GM23338 (cell line): ENCODE data around the gene LPP. TPM values are rescaled to one million over a fixed set of nuclear protein-coding genes. Genes with fewer than 3 reads are reported as not detected.

Experiments used
- ATAC-seq: fragments of 200-7000 bp; cut with Tn5 transposase; 3 replicates; pipeline ENCODE4 v1.9.1; 2020
- DNase-seq: peaks from one replicate; pipeline ENCODE4 v3.0.0-alpha.2; 2015; ENCODE audit warnings: low spot score
- H2AFZ ChIP-seq: fragments of 200-600 bp; sonication (generic); 2 replicates; pipeline ENCODE4 v1.8.0; 2016; ENCODE audit warnings: antibody characterized with exemption, mild to moderate bottlenecking, moderate library complexity
- H3F3A ChIP-seq: fragments of 200-600 bp; sonication (generic); replicated peaks from 2 replicates; pipeline ENCODE4 v1.8.0; 2017; ENCODE audit warnings: antibody characterized with exemption, mixed run types, low read depth
- H3K27ac ChIP-seq: fragments of 200-600 bp; sonication (generic); 2 replicates; pipeline ENCODE4 v1.6.1; 2016; ENCODE audit warnings: low read depth
- H3K27me3 ChIP-seq: fragments of 200-600 bp; sonication (generic); 2 replicates; pipeline ENCODE4 v1.8.0; 2016; ENCODE audit warnings: mild to moderate bottlenecking, mixed run types, moderate library complexity; ENCODE audit not compliant: insufficient read depth
- H3K36me3 ChIP-seq: fragments of 200-600 bp; sonication (generic); 2 replicates; pipeline ENCODE4 v1.8.0; 2016; ENCODE audit warnings: mild to moderate bottlenecking; ENCODE audit not compliant: insufficient read depth
- H3K4me1 ChIP-seq: fragments of 200-600 bp; sonication (generic); 2 replicates; pipeline ENCODE4 v1.8.0; 2016; ENCODE audit warnings: mild to moderate bottlenecking, moderate library complexity; ENCODE audit not compliant: insufficient read depth
- H3K4me2 ChIP-seq: fragments of 200-600 bp; sonication (generic); 2 replicates; pipeline ENCODE4 v1.7.1; 2017; ENCODE audit warnings: mixed run types
- H3K4me3 ChIP-seq: fragments of 200-600 bp; sonication (generic); 2 replicates; pipeline ENCODE4 v1.6.1; 2016; ENCODE audit warnings: mixed run types
- H3K79me2 ChIP-seq: fragments of 200-600 bp; sonication (generic); replicated peaks from 2 replicates; pipeline ENCODE4 v1.8.0; 2017; ENCODE audit warnings: mild to moderate bottlenecking; ENCODE audit not compliant: insufficient read depth
- H3K9me2 ChIP-seq: fragments of 200-600 bp; sonication (generic); 2 replicates; pipeline ENCODE4 v1.8.0; 2017; ENCODE audit not compliant: insufficient read depth
- H4K20me1 ChIP-seq: fragments of 200-600 bp; sonication (generic); replicated peaks from 2 replicates; pipeline ENCODE4 v1.8.0; 2017; ENCODE audit warnings: mild to moderate bottlenecking; ENCODE audit not compliant: insufficient read depth
- H3K27ac Mint-ChIP-seq: 2 replicates; pipeline ENCODE4 v1.8.0; 2020; ENCODE audit warnings: inconsistent platforms, mild to moderate bottlenecking, moderate library complexity, mixed read lengths
- H3K27me3 Mint-ChIP-seq: 3 replicates; pipeline ENCODE4 v1.8.0; 2022; ENCODE audit warnings: low read depth, mild to moderate bottlenecking, moderate library complexity, mixed read lengths, inconsistent platforms; ENCODE audit not compliant: insufficient read depth, poor library complexity
- H3K36me3 Mint-ChIP-seq: 3 replicates; pipeline ENCODE4 v1.8.0; 2021; ENCODE audit warnings: low read depth, mild to moderate bottlenecking, inconsistent platforms, moderate library complexity, mixed read lengths
- H3K4me1 Mint-ChIP-seq: 3 replicates; pipeline ENCODE4 v1.8.0; 2020; ENCODE audit warnings: mild to moderate bottlenecking, inconsistent platforms, mixed read lengths
- H3K4me3 Mint-ChIP-seq: 3 replicates; pipeline ENCODE4 v1.8.0; 2021; ENCODE audit warnings: moderate library complexity, mild to moderate bottlenecking, inconsistent platforms, mixed read lengths
- H3K9me3 Mint-ChIP-seq: 3 replicates; pipeline ENCODE4 v1.8.0; 2020; ENCODE audit warnings: moderate library complexity, mild to moderate bottlenecking, inconsistent platforms, mixed read lengths
- CREB1 ChIP-seq: fragments of 250-450 bp; sonication (Bioruptor Pico); IDR thresholded peaks from 2 replicates; pipeline ENCODE4 v1.5.0; 2020; ENCODE audit warnings: low read depth, mild to moderate bottlenecking, moderate library complexity
- EZH2 ChIP-seq: fragments of 200-600 bp; sonication (generic); IDR thresholded peaks from one replicate; pipeline ENCODE4 v1.8.0; 2017; ENCODE audit warnings: antibody characterized with exemption, mild to moderate bottlenecking, low read depth; ENCODE audit not compliant: unreplicated experiment
- EZH2phosphoT487 ChIP-seq: fragments of 200-600 bp; sonication (generic); IDR thresholded peaks from one replicate; pipeline ENCODE4 v1.8.1; 2018; ENCODE audit warnings: antibody characterized with exemption; ENCODE audit not compliant: unreplicated experiment
- JUNB ChIP-seq: IDR thresholded peaks from one replicate; pipeline ENCODE4 v1.6.1; 2016; ENCODE audit warnings: antibody characterized with exemption; ENCODE audit not compliant: unreplicated experiment
- NANOG ChIP-seq: IDR thresholded peaks from 2 replicates; pipeline ENCODE4 v1.6.1; 2016; ENCODE audit warnings: antibody characterized with exemption, borderline replicate concordance
- POLR2AphosphoS5 ChIP-seq: IDR thresholded peaks from 2 replicates; pipeline ENCODE4 v1.6.1; 2016; ENCODE audit warnings: antibody characterized with exemption, low read depth
- REST ChIP-seq: IDR thresholded peaks from one replicate; pipeline ENCODE4 v1.6.1; 2018; ENCODE audit warnings: antibody characterized with exemption; ENCODE audit not compliant: unreplicated experiment
- STAT1 ChIP-seq: IDR thresholded peaks from one replicate; pipeline ENCODE4 v1.6.1; 2016; ENCODE audit warnings: antibody characterized with exemption; ENCODE audit not compliant: unreplicated experiment
- ZNF114 ChIP-seq: fragments of 250-450 bp; sonication (Bioruptor Pico); IDR thresholded peaks from 2 replicates; pipeline ENCODE4 v1.5.0; 2020; ENCODE audit warnings: mild to moderate bottlenecking, moderate library complexity
- ZNF331 ChIP-seq: fragments of 250-450 bp; sonication (Bioruptor Pico); IDR thresholded peaks from 2 replicates; pipeline ENCODE4 v1.5.0; 2020; ENCODE audit warnings: low read depth, mild to moderate bottlenecking, moderate library complexity
- ZNF462 ChIP-seq: fragments of 250-450 bp; sonication (Bioruptor Pico); IDR thresholded peaks from 2 replicates; pipeline ENCODE4 v1.5.0; 2020; ENCODE audit warnings: mild to moderate bottlenecking, moderate library complexity
- polyA plus RNA-seq: library from polyadenylated mRNA; unstranded; fragments of >200 nt; fragmentation: Nextera tagmentation; extraction: Ambion mirVana; gene quantifications from 2 replicates; pipeline ENCODE4 v1.2.1, GENCODE V29; 2016
- total RNA-seq: library from RNA; depleted of rRNA; stranded (reverse); fragments of >200 nt; shearing (Covaris generic); gene quantifications from 2 replicates; pipeline ENCODE4 v1.2.3, GENCODE V29; 2014
- TF ChIP-seq, protein P1 (sequence below), 2 experiments: fragments of 200-600 bp in 1 of 2; sonication (generic) in 1 of 2; conservative IDR thresholded peaks; 2 replicates each; pipeline versions ENCODE4 v1.5.1 to v1.6.1; 2016 to 2017; ENCODE audit warnings: antibody characterized with exemption in 2 of 2, low read depth in 2 of 2, mild to moderate bottlenecking in 2 of 2, moderate library complexity in 1 of 2
- TF ChIP-seq, protein P2 (sequence below): IDR thresholded peaks from 2 replicates; pipeline ENCODE4 v1.6.1; 2016; ENCODE audit warnings: antibody characterized with exemption

Gene LPP
- total and polyA plus RNA-seq, 2 experiments from 2014 or later: 23.0 to 35.2 TPM

- Mint-ChIP-seq H3K9me3 (no peaks in the 10 kb centered on the region), H3K27me3 (no peaks in the 10 kb centered on the region), H3K36me3 (peaks cover 4% of the 10 kb centered on the region; the same call in 1 of the 3 replicates), H3K4me3 (no peak overlapping the region), H3K27ac (no peak overlapping the region), H3K4me1 (peaks cover 35% of the 10 kb centered on the region)
- H3K4me1 ChIP-seq: peaks cover 12% of the 10 kb centered on the region; the same call in 1 of the 2 replicates
- H3K79me2 ChIP-seq: peaks cover 30% of the 10 kb centered on the region
- H3K36me3 ChIP-seq: no peaks in the 10 kb centered on the region
- no peaks in the 10 kb centered on the region for H3K27me3 ChIP-seq
- ATAC-seq (no peak), DNase-seq (no peak)
- no peak overlapping the region for H3K27ac ChIP-seq
- H3F3A ChIP-seq: no peaks in the 10 kb centered on the region
- H3K4me2 ChIP-seq: no peak overlapping the region
- peaks cover 9% of the 10 kb centered on the region for H3K9me2 ChIP-seq
- no peaks in the 10 kb centered on the region for H4K20me1 ChIP-seq
- H3K4me3 ChIP-seq: no peak overlapping the region
- H2AFZ ChIP-seq: no peak overlapping the region
- TF ChIP-seq STAT1: no peak
- TF ChIP-seq EZH2phosphoT487: no peak
- no peak for TF ChIP-seq REST
- no peak for TF ChIP-seq ZNF114 (CRISPR knock-in tag)
- TF ChIP-seq, protein P1, sequence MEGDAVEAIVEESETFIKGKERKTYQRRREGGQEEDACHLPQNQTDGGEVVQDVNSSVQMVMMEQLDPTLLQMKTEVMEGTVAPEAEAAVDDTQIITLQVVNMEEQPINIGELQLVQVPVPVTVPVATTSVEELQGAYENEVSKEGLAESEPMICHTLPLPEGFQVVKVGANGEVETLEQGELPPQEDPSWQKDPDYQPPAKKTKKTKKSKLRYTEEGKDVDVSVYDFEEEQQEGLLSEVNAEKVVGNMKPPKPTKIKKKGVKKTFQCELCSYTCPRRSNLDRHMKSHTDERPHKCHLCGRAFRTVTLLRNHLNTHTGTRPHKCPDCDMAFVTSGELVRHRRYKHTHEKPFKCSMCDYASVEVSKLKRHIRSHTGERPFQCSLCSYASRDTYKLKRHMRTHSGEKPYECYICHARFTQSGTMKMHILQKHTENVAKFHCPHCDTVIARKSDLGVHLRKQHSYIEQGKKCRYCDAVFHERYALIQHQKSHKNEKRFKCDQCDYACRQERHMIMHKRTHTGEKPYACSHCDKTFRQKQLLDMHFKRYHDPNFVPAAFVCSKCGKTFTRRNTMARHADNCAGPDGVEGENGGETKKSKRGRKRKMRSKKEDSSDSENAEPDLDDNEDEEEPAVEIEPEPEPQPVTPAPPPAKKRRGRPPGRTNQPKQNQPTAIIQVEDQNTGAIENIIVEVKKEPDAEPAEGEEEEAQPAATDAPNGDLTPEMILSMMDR (conservative IDR thresholded peaks at IDR 0.05; ENCODE audit: low read depth in 2 of 2): no peak
- TF ChIP-seq EZH2: no peak
- TF ChIP-seq POLR2AphosphoS5: no peak
- TF ChIP-seq NANOG: no peak
- no peak for TF ChIP-seq CREB1 (CRISPR knock-in tag)
- no peak for TF ChIP-seq JUNB
- no peak for TF ChIP-seq ZNF462
- TF ChIP-seq, protein P2, sequence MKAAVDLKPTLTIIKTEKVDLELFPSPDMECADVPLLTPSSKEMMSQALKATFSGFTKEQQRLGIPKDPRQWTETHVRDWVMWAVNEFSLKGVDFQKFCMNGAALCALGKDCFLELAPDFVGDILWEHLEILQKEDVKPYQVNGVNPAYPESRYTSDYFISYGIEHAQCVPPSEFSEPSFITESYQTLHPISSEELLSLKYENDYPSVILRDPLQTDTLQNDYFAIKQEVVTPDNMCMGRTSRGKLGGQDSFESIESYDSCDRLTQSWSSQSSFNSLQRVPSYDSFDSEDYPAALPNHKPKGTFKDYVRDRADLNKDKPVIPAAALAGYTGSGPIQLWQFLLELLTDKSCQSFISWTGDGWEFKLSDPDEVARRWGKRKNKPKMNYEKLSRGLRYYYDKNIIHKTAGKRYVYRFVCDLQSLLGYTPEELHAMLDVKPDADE: no peak
- no peak for TF ChIP-seq ZNF331 (CRISPR knock-in tag)
Observed at GRCh38 chr3:188219147-188219546, 65.2 kb downstream of the LPP start.
